Liver (tissue), 9 donors: ENCODE results near the gene CLASRP. TPM values are rescaled to one million over a fixed set of nuclear protein-coding genes. Genes with fewer than 3 reads are reported as not detected.

Experiments used
- DNase-seq: peaks from one replicate; pipeline ENCODE4 v3.0.0-alpha.2; 2017; ENCODE audit warnings: low spot score
- H3K27ac ChIP-seq, 2 donors: one replicate each; pipeline ENCODE4 v1.7.0; 2013; ENCODE audit warnings: inconsistent platforms in 2 of 2, low read length in 2 of 2, control low read depth in 1 of 2, low read depth in 1 of 2, mild to moderate bottlenecking in 1 of 2
- H3K27me3 ChIP-seq, 4 donors: one replicate each; pipeline versions ENCODE4 v1.6.1 to v1.7.0; 2013; ENCODE audit warnings: low read length in 3 of 4, inconsistent platforms in 1 of 4, mild to moderate bottlenecking in 1 of 4, moderate library complexity in 1 of 4; ENCODE audit not compliant: control insufficient read depth in 4 of 4, insufficient read depth in 4 of 4
- H3K36me3 ChIP-seq, 4 donors: one replicate each; pipeline versions ENCODE4 v1.6.1 to v1.7.0; 2013; ENCODE audit warnings: low read length in 3 of 4, mild to moderate bottlenecking in 3 of 4, low read depth in 1 of 4, moderate library complexity in 1 of 4; ENCODE audit not compliant: control insufficient read depth in 4 of 4, insufficient read depth in 3 of 4
- H3K4me1 ChIP-seq, 4 donors: one replicate each; pipeline versions ENCODE4 v1.6.1 to v1.7.0; 2013; ENCODE audit warnings: low read length in 3 of 4, mild to moderate bottlenecking in 3 of 4, moderate library complexity in 1 of 4; ENCODE audit not compliant: control insufficient read depth in 4 of 4, insufficient read depth in 4 of 4
- H3K4me3 ChIP-seq, 3 donors: one replicate each; pipeline versions ENCODE4 v1.6.1 to v1.7.0; 2013; ENCODE audit warnings: low read length in 3 of 3, control low read depth in 1 of 3, low read depth in 1 of 3, mild to moderate bottlenecking in 1 of 3
- H3K9ac ChIP-seq, 2 donors: one replicate each; pipeline ENCODE4 v1.7.0; 2013; ENCODE audit warnings: low read length in 2 of 2, mild to moderate bottlenecking in 2 of 2, moderate library complexity in 2 of 2, control low read depth in 1 of 2, low read depth in 1 of 2
- H3K9me3 ChIP-seq, 4 donors: one replicate each; pipeline versions ENCODE4 v1.6.1 to v1.7.0; 2013; ENCODE audit warnings: low read length in 3 of 4; ENCODE audit not compliant: control insufficient read depth in 4 of 4
- ATF3 ChIP-seq: IDR thresholded peaks from 2 replicates; pipeline ENCODE4 v1.6.1; 2016; ENCODE audit warnings: antibody characterized with exemption
- CTCF ChIP-seq: fragments of 150-350 bp; IDR thresholded peaks from 2 replicates; pipeline ENCODE4 v1.5.1; 2017; ENCODE audit warnings: improper control_type of control experiment, low read depth, low read length; ENCODE audit not compliant: missing input control
- EGR1 ChIP-seq, 2 donors: IDR thresholded peaks; 2 replicates each; pipeline ENCODE4 v1.6.1; 2016 to 2018; ENCODE audit warnings: antibody characterized with exemption in 2 of 2, low read depth in 2 of 2
- FOXA1 ChIP-seq: IDR thresholded peaks from 2 replicates; pipeline ENCODE4 v1.6.1; 2016; ENCODE audit warnings: antibody characterized with exemption
- FOXA2 ChIP-seq: IDR thresholded peaks from 2 replicates; pipeline ENCODE4 v1.6.1; 2016; ENCODE audit warnings: antibody characterized with exemption
- GABPA ChIP-seq, 2 donors: IDR thresholded peaks in 1 of 2; conservative IDR thresholded peaks in 1 of 2; 2 replicates each; pipeline ENCODE4 v1.6.1; 2016; ENCODE audit warnings: antibody characterized with exemption in 2 of 2, mild to moderate bottlenecking in 1 of 2, moderate library complexity in 1 of 2
- HNF4A ChIP-seq, 2 donors: conservative IDR thresholded peaks; 2 replicates each; pipeline ENCODE4 v1.6.1; 2016; ENCODE audit warnings: antibody characterized with exemption in 2 of 2, mild to moderate bottlenecking in 2 of 2
- HNF4G ChIP-seq: IDR thresholded peaks from 2 replicates; pipeline ENCODE4 v1.6.1; 2016; ENCODE audit warnings: antibody characterized with exemption
- JUND ChIP-seq, 2 donors: IDR thresholded peaks; 2 replicates each; pipeline ENCODE4 v1.6.1; 2016; ENCODE audit warnings: antibody characterized with exemption in 2 of 2
- MAX ChIP-seq: IDR thresholded peaks from 2 replicates; pipeline ENCODE4 v1.6.1; 2016; ENCODE audit warnings: antibody characterized with exemption
- NR2F2 ChIP-seq: IDR thresholded peaks from 2 replicates; pipeline ENCODE4 v1.6.1; 2016; ENCODE audit warnings: antibody characterized with exemption
- RAD21 ChIP-seq, 2 donors: IDR thresholded peaks; 2 replicates each; pipeline ENCODE4 v1.6.1; 2016; ENCODE audit warnings: antibody characterized with exemption in 2 of 2, mild to moderate bottlenecking in 2 of 2
- REST ChIP-seq: IDR thresholded peaks from 2 replicates; pipeline ENCODE4 v1.6.1; 2016; ENCODE audit warnings: antibody characterized with exemption, mild to moderate bottlenecking
- RXRA ChIP-seq, 2 donors: IDR thresholded peaks; 2 replicates each; pipeline ENCODE4 v1.6.1; 2017 to 2018; ENCODE audit warnings: antibody characterized with exemption in 2 of 2, mild to moderate bottlenecking in 1 of 2
- SP1 ChIP-seq: IDR thresholded peaks from 2 replicates; pipeline ENCODE4 v1.6.1; 2018; ENCODE audit warnings: antibody characterized with exemption, mild to moderate bottlenecking
- TAF1 ChIP-seq: conservative IDR thresholded peaks from 2 replicates; pipeline ENCODE4 v1.6.1; 2016; ENCODE audit warnings: antibody characterized with exemption, mild to moderate bottlenecking
- YY1 ChIP-seq: IDR thresholded peaks from 2 replicates; pipeline ENCODE4 v1.6.1; 2016; ENCODE audit warnings: antibody characterized with exemption, mild to moderate bottlenecking
- ZBTB33 ChIP-seq: IDR thresholded peaks from 2 replicates; pipeline ENCODE4 v1.6.1; 2016; ENCODE audit warnings: antibody characterized with exemption
- whole genome bisulfite sequencing: extraction: QIAGEN DNeasy Blood & Tissue Kit; methylation state at CpG from one replicate; pipeline ENCODE4 v1.1.7; 2013; 5-methylcytosine and 5-hydroxymethylcytosine counted together
- polyA plus RNA-seq, 2 donors: library from polyadenylated mRNA; stranded (reverse) in 1 of 2; unstranded in 1 of 2; fragments of 200-250 nt in 1 of 2; fragments of >200 nt in 1 of 2; fragmentation: Nextera tagmentation in 1 of 2; extraction: Ambion mirVana in 1 of 2; gene quantifications; one replicate each; pipeline versions ENCODE4 v1.2.1 to v1.2.3, GENCODE V29; 2013 to 2015
- total RNA-seq, 2 donors: library from RNA; depleted of rRNA; stranded (reverse); fragments of >200 nt; gene quantifications; one replicate each; pipeline ENCODE4 v1.2.3, GENCODE V29; 2014
- donor health status: healthy.
- donor health status: healthy.
- donor health status: healthy.
- donor health status: healthy.
- donor health status: healthy.

CLASRP gene
- total RNA-seq (10 to 100 TPM; 13.0 to 44.3 TPM), polyA plus RNA-seq (10 to 100 TPM in 1 of 2 donors, 1 to 10 TPM in 1; 9.0 to 12.6 TPM)

GRCh38 chr19:45038931-45039893 lies at the start of gene CLASRP:
Gene CLASRP, plus strand, starts transcription at chr19:45039045. Its CDS starts 1,168 bp downstream, at chr19:45040213.
- TF ChIP-seq TAF1 (no peak), NR2F2 (no peak), FOXA2 (no peak), HNF4A (conservative IDR thresholded peaks at IDR 0.05) (no peak), RAD21 (IDR thresholded peaks at IDR 0.05) (peak; percentile 16 to 26), ATF3 (no peak), CTCF (no peak), EGR1 (IDR thresholded peaks at IDR 0.05; ENCODE audit: low read depth in 2 of 2) (no peak), HNF4G (no peak), JUND (IDR thresholded peaks at IDR 0.05) (no peak), ZBTB33 (peak; percentile 24), REST (peak; percentile 47), SP1 (peak; percentile 65), YY1 (peak; percentile 54), GABPA (IDR thresholded peaks at IDR 0.05 in 1 of 2, conservative IDR thresholded peaks at IDR 0.05 in 1 of 2) (peak; percentile 92 to 97), FOXA1 (no peak), RXRA (IDR thresholded peaks at IDR 0.05) (peak; percentile 30 to 37), MAX (peak; percentile 21)
- DNase-seq = peak; percentile 90
- Histone ChIP-seq H3K4me3 (peak within 1 kb of the TSS; percentile 82 to 96 (median 90)), H3K9me3 (no peaks in the 10 kb centered on the region), H3K9ac (peak within 1 kb of the TSS; percentile 73 to 98), H3K27ac (peak within 1 kb of the TSS; percentile 97 to 99), H3K27me3 (no peaks in the 10 kb centered on the region), H3K36me3 (peaks cover 2 to 26% (median 18%) of the 10 kb centered on the region in 4 donors), H3K4me1 (peaks cover 3 to 37% (median 32%) of the 10 kb centered on the region in 4 donors)
- WGBS = 3% methylated on average over 62 of the region's 62 CpGs
